Measurements from ENCODE around the gene ALK.

Gene ALK

GRCh38 chr2:29353403-29353991, 567.9 kb downstream of the ALK start:
- no peak for TF ChIP-seq CTCF (IDR thresholded peaks at IDR 0.05; ENCODE audit: low read depth, low read length, missing control alignments)
- DNase-seq (ENCODE audit: low read depth), result no peak
- H3K4me3 ChIP-seq (ENCODE audit: low read depth, low read length), result no peak overlapping the region
- in situ Hi-C loops (cut with HindIII; ENCODE audit: low sequenced_read_pairs), result no loop called here

- TF ChIP-seq CTCF (IDR thresholded peaks at IDR 0.05; ENCODE audit: low read depth, low read length, missing control alignments), result no peak
- in situ Hi-C loops (cut with HindIII; ENCODE audit: low sequenced_read_pairs), result no loop called here
- DNase-seq (ENCODE audit: low read depth), result no peak
- no peak overlapping the region for H3K4me3 ChIP-seq (ENCODE audit: low read depth, low read length)
Measured at GRCh38 chr2:29351916-29352591, 569.3 kb downstream of the ALK start.

- in situ Hi-C loops (cut with HindIII; ENCODE audit: low sequenced_read_pairs), result no loop called here
- DNase-seq (ENCODE audit: low read depth), result no peak
- no peak overlapping the region for H3K4me3 ChIP-seq (ENCODE audit: low read depth, low read length)
- no peak for TF ChIP-seq CTCF (IDR thresholded peaks at IDR 0.05; ENCODE audit: low read depth, low read length, missing control alignments)
Measured at GRCh38 chr2:29351248-29351647, 570.1 kb downstream of the ALK start.

GRCh38 chr2:29349316-29350030, 571.9 kb downstream of the ALK start:
- in situ Hi-C loops (cut with HindIII; ENCODE audit: low sequenced_read_pairs), result no loop called here

GRCh38 chr2:29347774-29348461, 573.5 kb downstream of the ALK start:
- no peak overlapping the region for H3K4me3 ChIP-seq (ENCODE audit: low read depth, low read length)
- in situ Hi-C loops (cut with HindIII; ENCODE audit: low sequenced_read_pairs), result no loop called here
- no peak for DNase-seq (ENCODE audit: low read depth)
- no peak for TF ChIP-seq CTCF (IDR thresholded peaks at IDR 0.05; ENCODE audit: low read depth, low read length, missing control alignments)

More at GRCh38 chr2:29349316-29350030, 571.9 kb downstream of the ALK start:
- no peak overlapping the region for H3K4me3 ChIP-seq (ENCODE audit: low read depth, low read length)
- no peak for TF ChIP-seq CTCF (IDR thresholded peaks at IDR 0.05; ENCODE audit: low read depth, low read length, missing control alignments)
- no peak for DNase-seq (ENCODE audit: low read depth)

GRCh38 chr2:29345236-29345635, 576.1 kb downstream of the ALK start:
- DNase-seq (ENCODE audit: low read depth), result no peak
- in situ Hi-C loops (cut with HindIII; ENCODE audit: low sequenced_read_pairs), result no loop called here
- H3K4me3 ChIP-seq (ENCODE audit: low read depth, low read length), result no peak overlapping the region
- TF ChIP-seq CTCF (IDR thresholded peaks at IDR 0.05; ENCODE audit: low read depth, low read length, missing control alignments), result no peak

Measured in astrocyte of the cerebellum (primary cell).